Activated naive CD4-positive, alpha-beta T cell treated with anti-CD3 and anti-CD28 coated beads for 36 hours (primary cell): ENCODE results near the gene RASGEF1C. TPM values are rescaled to one million over a fixed set of nuclear protein-coding genes. Genes with fewer than 3 reads are reported as not detected.
"Not testable (repeated sequence)": the region's sequence is repeated elsewhere in the genome, so short reads cannot be mapped to it uniquely, and the experiment has no call there.

Experiments used
- CTCF ChIA-PET: fragments of 350-600 bp; sonication (Branson Sonifier 250); formaldehyde crosslinking; loops from one replicate; lab custom pipeline; 2021; ENCODE audit warnings: antibody characterized with exemption; lab: Charles Lee
- DNase-seq: peaks from one replicate; pipeline ENCODE4 v3.0.0-alpha.2; 2020
- H3K27ac Mint-ChIP-seq: one replicate; pipeline ENCODE4 v1.8.0; 2021; ENCODE audit warnings: mild to moderate bottlenecking, mixed read lengths
- H3K27me3 Mint-ChIP-seq: one replicate; pipeline ENCODE4 v1.8.0; 2021; ENCODE audit warnings: low read depth, mixed read lengths
- H3K36me3 Mint-ChIP-seq: one replicate; pipeline ENCODE4 v1.8.0; 2021; ENCODE audit warnings: low read depth, mixed read lengths
- H3K4me1 Mint-ChIP-seq: one replicate; pipeline ENCODE4 v1.8.0; 2021; ENCODE audit warnings: low read depth, mixed read lengths
- H3K4me3 Mint-ChIP-seq: one replicate; pipeline ENCODE4 v1.8.0; 2021; ENCODE audit warnings: mild to moderate bottlenecking, moderate library complexity, mixed read lengths
- H3K9me3 Mint-ChIP-seq: one replicate; pipeline ENCODE4 v1.8.0; 2021; ENCODE audit warnings: mixed read lengths
- intact Hi-C: fragments of 100-400 bp; cut with micrococcal nuclease; formaldehyde crosslinking; loops from one replicate; pipeline ENCODE4 v1.15.1; 2023
- total RNA-seq, 2 experiments: library from RNA; stranded (reverse); gene quantifications; one replicate each; pipeline ENCODE4 v1.2.3, GENCODE V29; 2021

RASGEF1C gene
- total RNA-seq, 2 experiments from 2014 or later, result not detected

DNA sequence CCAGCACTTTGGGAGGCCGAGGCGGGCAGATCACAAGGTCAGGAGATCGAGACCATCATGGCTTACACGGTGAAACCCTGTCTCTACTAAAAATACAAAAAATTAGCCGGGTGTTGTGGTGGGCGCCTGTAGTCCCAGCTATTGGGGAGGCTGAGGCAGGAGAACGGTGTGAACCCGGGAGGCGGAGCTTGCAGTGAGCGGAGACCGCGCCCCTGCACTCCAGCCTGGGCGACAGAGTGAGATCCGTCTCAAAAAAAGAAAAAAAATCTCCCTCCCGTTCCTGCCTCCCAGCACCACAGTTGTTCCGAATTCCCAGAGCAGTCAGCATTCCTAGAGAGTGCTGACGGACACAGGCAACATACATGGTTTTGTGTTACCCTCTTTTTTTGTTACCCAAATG is 82.9 kb downstream of the RASGEF1C start:
- intact Hi-C loops, result loop anchor here (5.0 kb wide), 2 partner anchors 81 to 346 kb away; partner anchors contain the start of gene RASGEF1C
- not testable (repeated sequence) for H3K9me3 Mint-ChIP-seq, H3K36me3 Mint-ChIP-seq, H3K4me3 Mint-ChIP-seq, DNase-seq, H3K4me1 Mint-ChIP-seq, H3K27ac Mint-ChIP-seq
- CTCF ChIA-PET, result interaction anchor here (1.1 to 1.2 kb wide), 2 partner anchors 102 to 190 kb away, joined by 3 to 6 read pairs; no protein-coding TSS in a partner anchor
- peaks cover 12% of the 10 kb centered on the region for H3K27me3 Mint-ChIP-seq

DNA sequence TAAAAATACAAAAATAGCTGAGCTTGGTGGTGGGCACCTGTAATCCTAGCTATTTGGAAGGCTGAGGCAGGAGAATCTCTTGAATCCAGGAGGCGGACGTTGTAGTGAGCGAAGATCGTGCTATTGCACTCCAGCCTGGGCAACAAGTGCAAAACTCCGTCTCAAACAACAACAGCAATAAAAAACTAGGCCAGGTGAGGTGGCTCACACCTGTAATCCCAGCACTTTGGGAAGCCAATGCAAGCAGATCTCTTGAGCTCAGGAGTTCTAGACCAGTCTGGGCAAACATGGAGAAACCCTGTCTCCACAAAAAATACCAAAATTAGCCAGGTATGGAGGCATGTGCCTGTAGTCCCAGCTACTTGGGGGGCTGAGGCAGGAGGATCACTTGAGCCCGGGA is 84.3 kb downstream of the RASGEF1C start:
- H3K36me3 Mint-ChIP-seq, H3K9me3 Mint-ChIP-seq, H3K4me3 Mint-ChIP-seq, DNase-seq, H3K27ac Mint-ChIP-seq, H3K4me1 Mint-ChIP-seq: not testable (repeated sequence)
- peaks cover 12% of the 10 kb centered on the region for H3K27me3 Mint-ChIP-seq
- CTCF ChIA-PET, result interaction anchor here (0.7 to 1.1 kb wide), 4 partner anchors 86 to 204 kb away, joined by 3 to 4 read pairs (median 3); no protein-coding TSS in a partner anchor
- intact Hi-C loops, result loop anchor here (5.0 kb wide), 2 partner anchors 83 to 348 kb away; partner anchors contain the start of gene RASGEF1C

DNA sequence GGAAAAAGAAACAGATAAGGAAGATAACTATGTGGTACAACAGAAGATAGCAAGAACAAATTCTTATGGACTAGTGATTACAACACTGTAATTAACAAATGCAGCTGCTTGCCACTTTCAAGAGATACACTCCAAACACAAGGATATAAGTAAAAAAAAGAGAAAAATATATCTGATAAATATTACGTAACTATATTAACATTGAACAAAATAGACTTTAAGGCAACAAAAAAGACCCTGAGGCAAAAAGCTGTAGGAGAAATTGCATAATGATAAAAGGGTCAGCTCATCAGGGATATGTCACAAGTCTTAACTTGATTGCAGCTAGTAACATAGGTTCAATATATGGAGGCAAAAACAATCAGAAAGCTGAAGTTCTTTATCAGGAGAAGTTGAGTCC is 86.1 kb downstream of the RASGEF1C start:
- intact Hi-C loops, result no loop called here
- Mint-ChIP-seq H3K4me3 (no peak overlapping the region), H3K27ac (no peak overlapping the region), H3K4me1 (no peaks in the 10 kb centered on the region), H3K36me3 (no peaks in the 10 kb centered on the region), H3K9me3 (no peaks in the 10 kb centered on the region), H3K27me3 (peaks cover 12% of the 10 kb centered on the region)
- CTCF ChIA-PET, result interaction anchor here (0.7 to 1.8 kb wide), 3 partner anchors 26 to 193 kb away, joined by 3 to 4 read pairs (median 4); no protein-coding TSS in a partner anchor
- no peak for DNase-seq

DNA sequence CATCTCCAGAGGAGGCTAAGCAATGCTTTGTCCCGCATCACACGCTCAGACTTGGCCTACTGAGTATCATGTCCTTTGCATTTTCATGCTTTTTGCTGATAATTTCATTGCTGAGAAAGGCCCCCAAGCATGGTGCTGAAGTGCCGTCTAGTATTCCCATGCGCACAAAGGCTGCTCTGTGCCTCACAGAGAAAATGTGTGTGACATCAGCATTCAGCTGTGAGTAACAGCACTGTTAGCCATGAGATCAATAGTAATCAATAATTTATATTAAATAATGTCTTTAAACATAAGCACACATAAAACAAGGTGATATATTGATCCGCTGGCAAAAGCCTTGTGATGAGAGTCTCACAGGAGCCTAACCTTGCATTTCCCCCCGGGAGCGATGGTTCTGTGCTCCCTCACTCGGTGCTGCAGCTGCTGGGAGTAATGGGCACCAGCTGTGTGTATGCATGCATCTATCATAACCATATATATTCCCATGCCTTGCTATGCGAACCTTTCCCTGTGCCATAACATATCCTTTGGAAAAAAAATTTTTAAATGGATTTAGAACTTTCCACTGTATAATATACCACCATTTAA is 87.1 kb downstream of the RASGEF1C start:
- no peaks in the 10 kb centered on the region for H3K4me1 Mint-ChIP-seq
- H3K4me3 Mint-ChIP-seq, result no peak overlapping the region
- H3K9me3 Mint-ChIP-seq, result no peaks in the 10 kb centered on the region
- CTCF ChIA-PET, result interaction anchor here (1.8 kb wide), 1 partner anchor 27 kb away, joined by 4 read pairs; no protein-coding TSS in a partner anchor
- intact Hi-C loops, result no loop called here
- DNase-seq, result no peak
- H3K36me3 Mint-ChIP-seq, result no peaks in the 10 kb centered on the region
- peaks cover 11% of the 10 kb centered on the region for H3K27me3 Mint-ChIP-seq
- H3K27ac Mint-ChIP-seq, result no peak overlapping the region

DNA sequence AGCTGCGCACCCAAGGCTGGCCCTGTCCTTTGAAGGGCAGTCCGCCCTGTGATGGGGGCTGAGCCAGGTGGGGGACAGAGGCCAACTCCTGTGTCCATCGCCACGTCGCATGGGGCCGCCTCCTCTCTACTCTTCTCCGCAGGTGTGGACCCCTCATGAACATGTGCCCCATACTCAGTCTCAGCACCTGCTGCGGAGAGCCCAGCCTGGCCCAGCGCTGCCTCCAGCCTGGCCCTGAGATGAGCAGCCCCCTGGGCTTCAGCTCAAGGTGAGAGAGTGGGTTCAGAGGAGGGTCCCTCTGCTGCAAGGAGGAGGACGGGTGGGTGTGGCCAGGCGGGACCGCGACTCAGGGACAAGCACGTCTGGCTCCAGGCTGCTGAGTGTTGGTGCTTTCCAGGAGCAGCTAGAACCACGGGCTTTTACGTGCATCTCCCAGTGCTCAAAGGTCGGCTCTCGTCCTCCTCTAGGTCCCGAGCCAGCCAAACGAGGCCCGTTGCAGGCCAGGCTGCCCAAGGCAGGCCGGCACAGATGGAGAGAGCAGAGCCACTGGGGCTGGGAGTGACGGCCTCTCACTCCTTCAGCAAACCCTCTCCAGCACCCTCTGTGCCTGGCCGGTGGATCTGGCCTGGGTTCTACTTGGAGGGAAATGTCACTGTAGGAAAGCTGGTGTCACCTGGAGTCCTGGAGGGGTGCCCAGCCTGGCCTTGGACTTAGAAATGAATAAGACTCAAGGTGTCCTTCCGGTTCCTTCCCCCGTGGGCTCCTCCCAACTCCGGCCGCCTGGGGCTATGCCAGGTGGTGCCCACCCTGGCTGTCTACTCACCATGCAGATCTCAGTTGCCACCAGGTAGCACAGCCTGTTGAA is 88.5 kb downstream of the RASGEF1C start:
- Mint-ChIP-seq H3K27me3 (peaks cover 4% of the 10 kb centered on the region), H3K4me1 (no peaks in the 10 kb centered on the region), H3K27ac (no peak overlapping the region), H3K9me3 (no peaks in the 10 kb centered on the region), H3K36me3 (no peaks in the 10 kb centered on the region), H3K4me3 (no peak overlapping the region)
- CTCF ChIA-PET, result no interaction called here
- intact Hi-C loops, result no loop called here
- DNase-seq, result no peak

DNA sequence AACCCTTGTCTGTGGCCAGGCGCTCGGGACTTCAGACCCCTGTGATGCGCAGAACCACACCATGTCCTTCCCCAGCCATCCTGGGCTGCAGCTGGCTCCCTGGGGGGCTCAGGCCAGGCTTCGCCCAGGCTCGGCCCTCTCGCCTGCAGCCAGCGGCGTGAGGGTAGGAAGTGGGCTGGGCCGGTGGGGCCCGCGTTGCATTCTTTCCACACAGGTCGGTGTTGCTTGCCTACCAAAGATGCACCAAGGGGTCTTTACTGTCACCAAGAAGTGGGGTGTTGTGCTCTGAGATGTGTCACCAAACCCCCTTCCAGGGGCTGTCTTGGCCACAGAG is 89.1 kb downstream of the RASGEF1C start:
- intact Hi-C loops, result no loop called here
- H3K36me3 Mint-ChIP-seq, result no peaks in the 10 kb centered on the region
- no peaks in the 10 kb centered on the region for H3K4me1 Mint-ChIP-seq
- DNase-seq, result no peak
- CTCF ChIA-PET, result no interaction called here
- H3K27me3 Mint-ChIP-seq, result peaks cover 4% of the 10 kb centered on the region
- H3K9me3 Mint-ChIP-seq, result no peaks in the 10 kb centered on the region
- no peak overlapping the region for H3K4me3 Mint-ChIP-seq
- H3K27ac Mint-ChIP-seq, result no peak overlapping the region

DNA sequence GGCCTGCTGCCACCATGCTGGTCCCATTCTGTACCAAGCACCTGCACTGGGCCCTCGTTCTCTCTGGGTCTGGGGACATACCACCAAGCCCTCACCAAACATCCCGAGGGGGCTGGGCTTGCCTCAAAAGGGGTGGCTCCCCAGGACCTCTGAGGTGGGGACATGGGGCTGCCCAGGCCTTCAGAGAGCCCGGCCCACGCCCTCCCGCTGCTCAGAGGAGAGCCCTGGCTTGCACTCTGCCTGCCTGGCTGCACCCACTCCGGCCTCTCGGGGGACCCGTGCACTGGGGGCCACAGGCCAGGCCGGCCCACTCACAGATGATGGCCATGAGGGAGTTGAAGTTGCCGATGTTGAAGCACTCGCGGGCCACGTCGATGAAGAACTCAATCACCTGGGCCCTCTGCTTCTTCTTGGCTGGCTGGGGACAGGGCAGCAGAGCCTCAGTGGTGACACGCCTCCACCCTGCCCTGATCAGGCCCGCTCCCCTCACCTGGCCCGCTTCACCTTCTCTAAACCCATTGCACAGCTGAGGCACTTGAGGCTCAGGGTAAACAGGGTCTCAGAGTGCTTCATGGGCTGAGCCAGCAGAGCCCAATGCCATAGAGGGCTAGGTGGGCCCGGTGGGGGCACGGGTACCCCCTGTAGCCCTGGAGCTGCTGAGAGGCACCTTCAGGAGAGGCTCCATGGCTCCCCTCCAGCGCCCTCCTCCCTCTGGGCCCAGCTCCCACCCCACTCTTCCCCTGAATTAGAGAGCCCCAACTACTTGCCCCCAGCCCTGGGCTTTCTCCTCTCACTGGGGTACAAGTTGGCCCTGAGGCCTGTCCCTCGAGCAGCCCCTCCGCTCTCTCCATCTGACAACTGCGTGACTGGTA is 89.7 kb downstream of the RASGEF1C start:
- H3K4me3 Mint-ChIP-seq, result no peak overlapping the region
- no peaks in the 10 kb centered on the region for H3K36me3 Mint-ChIP-seq
- intact Hi-C loops, result no loop called here
- no peaks in the 10 kb centered on the region for H3K9me3 Mint-ChIP-seq
- H3K27ac Mint-ChIP-seq, result no peak overlapping the region
- DNase-seq, result no peak
- H3K27me3 Mint-ChIP-seq, result peaks cover 4% of the 10 kb centered on the region
- no peaks in the 10 kb centered on the region for H3K4me1 Mint-ChIP-seq
- CTCF ChIA-PET, result no interaction called here

DNA sequence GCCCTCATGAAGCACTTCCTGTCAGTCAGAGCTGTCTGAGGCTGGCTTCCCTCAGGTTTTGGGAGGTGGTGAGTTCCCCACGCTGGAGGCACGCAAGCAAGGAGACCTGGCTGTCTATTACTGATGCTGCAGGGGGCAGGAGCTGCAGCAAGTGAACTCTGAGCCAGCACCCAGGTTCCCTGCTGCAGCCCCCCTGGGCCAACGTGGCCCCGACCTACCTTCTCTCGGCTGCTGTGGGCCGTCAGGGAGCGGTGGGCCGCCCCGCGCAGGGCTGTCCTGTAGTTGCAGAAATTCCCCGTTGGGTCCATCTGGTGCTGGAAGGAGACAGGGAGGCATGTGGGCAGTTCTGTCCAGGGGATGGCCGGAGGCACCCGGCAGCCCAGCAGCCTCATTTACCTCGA is 90.6 kb downstream of the RASGEF1C start:
- Mint-ChIP-seq H3K4me1 (no peaks in the 10 kb centered on the region), H3K9me3 (no peaks in the 10 kb centered on the region), H3K36me3 (no peaks in the 10 kb centered on the region), H3K27ac (no peak overlapping the region), H3K27me3 (peaks cover 2% of the 10 kb centered on the region), H3K4me3 (no peak overlapping the region)
- CTCF ChIA-PET, result interaction anchor here (0.6 kb wide), 1 partner anchor 48 kb away, joined by 3 read pairs; no protein-coding TSS in a partner anchor
- intact Hi-C loops, result no loop called here
- no peak for DNase-seq

DNA sequence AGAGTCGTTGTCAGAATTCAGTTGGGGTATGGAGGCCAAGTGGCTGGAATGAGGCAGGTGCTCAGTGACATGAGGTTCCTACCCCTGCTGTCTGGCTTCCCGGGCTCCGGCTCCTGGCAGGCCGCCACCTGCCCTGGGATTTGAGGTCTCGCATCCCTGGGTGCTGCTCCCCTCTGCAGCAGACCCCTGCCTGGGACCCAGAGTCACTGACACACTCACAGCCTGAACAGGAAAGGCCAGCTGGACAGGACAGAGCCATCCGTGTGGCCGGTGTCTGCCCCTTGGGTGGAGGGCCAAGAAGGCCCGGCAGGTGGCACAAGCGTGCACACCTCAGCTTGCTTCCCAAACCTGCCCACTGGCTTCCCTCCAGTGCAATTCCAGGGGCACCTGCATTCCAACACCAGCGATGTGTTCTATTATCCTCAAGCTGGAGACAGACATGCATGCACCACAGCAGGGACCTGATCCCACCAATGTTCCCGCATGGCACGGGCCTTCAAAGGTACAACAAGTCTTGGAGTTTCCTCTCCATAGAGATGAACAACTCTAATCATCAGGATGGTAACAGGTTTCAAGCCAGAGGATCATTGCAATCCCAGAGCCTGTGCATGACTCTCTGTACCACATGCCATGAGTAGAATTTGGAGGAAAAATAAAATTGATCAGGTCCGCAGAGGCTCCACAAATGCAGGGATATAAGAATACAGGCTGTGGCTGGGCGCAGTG is 91.8 kb downstream of the RASGEF1C start:
- no peaks in the 10 kb centered on the region for H3K9me3 Mint-ChIP-seq
- no peak overlapping the region for H3K27ac Mint-ChIP-seq
- H3K27me3 Mint-ChIP-seq, result no peaks in the 10 kb centered on the region
- H3K4me3 Mint-ChIP-seq, result no peak overlapping the region
- DNase-seq, result no peak
- H3K36me3 Mint-ChIP-seq, result no peaks in the 10 kb centered on the region
- H3K4me1 Mint-ChIP-seq, result no peaks in the 10 kb centered on the region
- CTCF ChIA-PET, result interaction anchor here (0.6 kb wide), 1 partner anchor 159 kb away, joined by 3 read pairs; no protein-coding TSS in a partner anchor
- intact Hi-C loops, result no loop called here

DNA sequence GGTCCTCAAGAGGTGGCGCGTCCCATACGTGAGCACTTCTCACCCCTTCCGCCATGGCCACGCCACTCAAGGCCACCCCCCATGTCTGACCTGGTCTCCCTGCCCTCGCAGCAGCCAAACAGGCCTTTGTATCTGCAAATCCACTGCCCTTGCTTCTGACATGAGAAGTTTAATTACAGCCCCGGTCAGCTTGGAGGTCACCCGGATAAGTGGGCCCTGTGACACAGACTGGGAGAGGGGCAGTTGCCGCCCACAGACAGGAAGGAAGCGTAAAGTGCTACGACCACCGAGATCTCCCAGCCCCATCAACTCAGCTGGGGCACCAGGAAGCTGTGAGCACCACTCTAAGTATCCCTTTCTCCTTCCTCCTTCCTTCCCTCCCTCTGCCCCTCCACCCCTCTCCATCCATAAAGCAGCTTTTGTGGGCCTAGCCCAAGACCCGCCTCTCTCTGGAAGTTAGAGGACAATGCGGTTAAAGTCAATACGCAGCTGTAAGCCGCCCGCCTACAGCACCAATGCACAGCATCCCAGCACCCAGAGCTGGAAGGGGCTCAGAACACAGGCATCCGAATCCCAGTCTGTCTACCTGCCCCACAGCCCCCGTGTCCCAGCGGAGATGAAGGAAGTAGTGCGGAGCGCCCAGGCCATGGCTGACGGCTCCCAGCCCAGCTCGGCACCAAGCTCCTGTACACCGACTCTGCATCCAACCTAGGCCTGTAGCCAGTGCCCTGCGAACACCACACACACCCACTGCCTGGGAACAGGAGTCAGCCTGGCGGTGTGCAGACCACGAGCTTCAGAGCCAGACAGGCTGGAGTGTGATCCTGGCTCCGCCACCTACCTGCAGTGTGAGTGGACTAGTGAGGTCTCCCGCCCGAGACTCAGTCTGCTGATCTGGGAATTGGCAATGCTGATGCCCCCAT is 92.7 kb downstream of the RASGEF1C start:
- intact Hi-C loops, result no loop called here
- Mint-ChIP-seq H3K4me3 (no peak overlapping the region), H3K9me3 (no peaks in the 10 kb centered on the region), H3K27ac (no peak overlapping the region), H3K4me1 (no peaks in the 10 kb centered on the region), H3K27me3 (no peaks in the 10 kb centered on the region), H3K36me3 (no peaks in the 10 kb centered on the region)
- DNase-seq, result peak; percentile 1
- CTCF ChIA-PET, result interaction anchor here (0.6 kb wide), 1 partner anchor 144 kb away, joined by 3 read pairs; no protein-coding TSS in a partner anchor
